WTC11 (cell line): Measurements from ENCODE around the gene SEL1L3.

Source experiments
- ATF3 ChIP-seq: sonication (generic); formaldehyde crosslinking; conservative IDR thresholded peaks from 2 replicates; pipeline ENCODE4 v1.8.1; 2022; ENCODE audit warnings: mild to moderate bottlenecking, missing genetic modification reagents
- JUN ChIP-seq: sonication (generic); formaldehyde crosslinking; IDR thresholded peaks from 2 replicates; pipeline ENCODE4 v1.8.0; 2023; ENCODE audit warnings: mild to moderate bottlenecking, missing genetic modification reagents
- NFE2L1 ChIP-seq: sonication (generic); formaldehyde crosslinking; IDR thresholded peaks from 2 replicates; pipeline ENCODE4 v1.8.1; 2023; ENCODE audit warnings: missing genetic modification reagents
- SP1 ChIP-seq: sonication (generic); formaldehyde crosslinking; conservative IDR thresholded peaks from 2 replicates; pipeline ENCODE4 v1.8.1; 2022; ENCODE audit warnings: missing genetic modification reagents
- USF2 ChIP-seq: sonication (generic); formaldehyde crosslinking; IDR thresholded peaks from 2 replicates; pipeline ENCODE4 v1.8.1; 2023; ENCODE audit warnings: mild to moderate bottlenecking, missing genetic modification reagents, moderate library complexity
- TF ChIP-seq, protein P1 (sequence below): fragments of 200-600 bp; IDR thresholded peaks from 2 replicates; pipeline ENCODE4 v1.8.0; 2022; ENCODE audit warnings: antibody characterized with exemption

GRCh38 chr4:25814301-25815136 lies 48.3 kb downstream of the SEL1L3 start:
- TF ChIP-seq USF2 (CRISPR knock-in tag): no peak
- TF ChIP-seq, protein P1, sequence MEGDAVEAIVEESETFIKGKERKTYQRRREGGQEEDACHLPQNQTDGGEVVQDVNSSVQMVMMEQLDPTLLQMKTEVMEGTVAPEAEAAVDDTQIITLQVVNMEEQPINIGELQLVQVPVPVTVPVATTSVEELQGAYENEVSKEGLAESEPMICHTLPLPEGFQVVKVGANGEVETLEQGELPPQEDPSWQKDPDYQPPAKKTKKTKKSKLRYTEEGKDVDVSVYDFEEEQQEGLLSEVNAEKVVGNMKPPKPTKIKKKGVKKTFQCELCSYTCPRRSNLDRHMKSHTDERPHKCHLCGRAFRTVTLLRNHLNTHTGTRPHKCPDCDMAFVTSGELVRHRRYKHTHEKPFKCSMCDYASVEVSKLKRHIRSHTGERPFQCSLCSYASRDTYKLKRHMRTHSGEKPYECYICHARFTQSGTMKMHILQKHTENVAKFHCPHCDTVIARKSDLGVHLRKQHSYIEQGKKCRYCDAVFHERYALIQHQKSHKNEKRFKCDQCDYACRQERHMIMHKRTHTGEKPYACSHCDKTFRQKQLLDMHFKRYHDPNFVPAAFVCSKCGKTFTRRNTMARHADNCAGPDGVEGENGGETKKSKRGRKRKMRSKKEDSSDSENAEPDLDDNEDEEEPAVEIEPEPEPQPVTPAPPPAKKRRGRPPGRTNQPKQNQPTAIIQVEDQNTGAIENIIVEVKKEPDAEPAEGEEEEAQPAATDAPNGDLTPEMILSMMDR: no peak
- no peak for TF ChIP-seq JUN (CRISPR knock-in tag)
- no peak for TF ChIP-seq NFE2L1 (CRISPR knock-in tag)
- TF ChIP-seq SP1 (CRISPR knock-in tag): no peak
- no peak for TF ChIP-seq ATF3 (CRISPR knock-in tag)
